LNCAP (cell line): ENCODE results near the gene MAP3K14.

Experiments used
- TF ChIP-seq, protein P1 (sequence below): fragments of 450-650 bp; IDR thresholded peaks from 2 replicates; pipeline ENCODE4 v1.5.1; 2017; ENCODE audit warnings: mild to moderate bottlenecking

The MAP3K14 gene

GRCh38 chr17:45316434-45317110, at the start of gene MAP3K14:
Gene MAP3K14, minus strand, starts transcription at chr17:45317020. Its CDS starts 26,275 bp downstream, at chr17:45290745.
- TF ChIP-seq, protein P1, sequence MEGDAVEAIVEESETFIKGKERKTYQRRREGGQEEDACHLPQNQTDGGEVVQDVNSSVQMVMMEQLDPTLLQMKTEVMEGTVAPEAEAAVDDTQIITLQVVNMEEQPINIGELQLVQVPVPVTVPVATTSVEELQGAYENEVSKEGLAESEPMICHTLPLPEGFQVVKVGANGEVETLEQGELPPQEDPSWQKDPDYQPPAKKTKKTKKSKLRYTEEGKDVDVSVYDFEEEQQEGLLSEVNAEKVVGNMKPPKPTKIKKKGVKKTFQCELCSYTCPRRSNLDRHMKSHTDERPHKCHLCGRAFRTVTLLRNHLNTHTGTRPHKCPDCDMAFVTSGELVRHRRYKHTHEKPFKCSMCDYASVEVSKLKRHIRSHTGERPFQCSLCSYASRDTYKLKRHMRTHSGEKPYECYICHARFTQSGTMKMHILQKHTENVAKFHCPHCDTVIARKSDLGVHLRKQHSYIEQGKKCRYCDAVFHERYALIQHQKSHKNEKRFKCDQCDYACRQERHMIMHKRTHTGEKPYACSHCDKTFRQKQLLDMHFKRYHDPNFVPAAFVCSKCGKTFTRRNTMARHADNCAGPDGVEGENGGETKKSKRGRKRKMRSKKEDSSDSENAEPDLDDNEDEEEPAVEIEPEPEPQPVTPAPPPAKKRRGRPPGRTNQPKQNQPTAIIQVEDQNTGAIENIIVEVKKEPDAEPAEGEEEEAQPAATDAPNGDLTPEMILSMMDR = no peak; the same call in 1 of the 2 replicates

DNA sequence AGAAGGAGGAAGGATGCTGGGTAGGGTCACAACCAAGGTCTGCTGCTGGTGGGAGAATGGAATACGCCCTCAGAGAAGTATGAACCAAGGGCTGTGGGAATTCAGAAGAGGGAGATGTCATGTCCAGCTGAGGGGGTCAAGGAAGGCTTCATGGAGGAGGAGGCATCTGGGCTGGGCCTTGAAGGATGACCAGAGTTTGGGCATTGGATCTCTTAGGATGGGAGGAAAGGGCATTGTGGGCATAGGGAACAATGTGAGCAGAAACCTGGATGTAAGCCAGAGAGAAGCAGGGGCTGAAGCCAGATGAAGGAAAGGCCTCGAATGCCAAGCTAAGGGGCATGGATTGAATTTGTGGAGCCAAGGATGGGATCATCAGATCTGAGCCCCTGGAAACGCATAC, 49.2 kb upstream of the MAP3K14 start:
- TF ChIP-seq, protein P1 = no peak

DNA sequence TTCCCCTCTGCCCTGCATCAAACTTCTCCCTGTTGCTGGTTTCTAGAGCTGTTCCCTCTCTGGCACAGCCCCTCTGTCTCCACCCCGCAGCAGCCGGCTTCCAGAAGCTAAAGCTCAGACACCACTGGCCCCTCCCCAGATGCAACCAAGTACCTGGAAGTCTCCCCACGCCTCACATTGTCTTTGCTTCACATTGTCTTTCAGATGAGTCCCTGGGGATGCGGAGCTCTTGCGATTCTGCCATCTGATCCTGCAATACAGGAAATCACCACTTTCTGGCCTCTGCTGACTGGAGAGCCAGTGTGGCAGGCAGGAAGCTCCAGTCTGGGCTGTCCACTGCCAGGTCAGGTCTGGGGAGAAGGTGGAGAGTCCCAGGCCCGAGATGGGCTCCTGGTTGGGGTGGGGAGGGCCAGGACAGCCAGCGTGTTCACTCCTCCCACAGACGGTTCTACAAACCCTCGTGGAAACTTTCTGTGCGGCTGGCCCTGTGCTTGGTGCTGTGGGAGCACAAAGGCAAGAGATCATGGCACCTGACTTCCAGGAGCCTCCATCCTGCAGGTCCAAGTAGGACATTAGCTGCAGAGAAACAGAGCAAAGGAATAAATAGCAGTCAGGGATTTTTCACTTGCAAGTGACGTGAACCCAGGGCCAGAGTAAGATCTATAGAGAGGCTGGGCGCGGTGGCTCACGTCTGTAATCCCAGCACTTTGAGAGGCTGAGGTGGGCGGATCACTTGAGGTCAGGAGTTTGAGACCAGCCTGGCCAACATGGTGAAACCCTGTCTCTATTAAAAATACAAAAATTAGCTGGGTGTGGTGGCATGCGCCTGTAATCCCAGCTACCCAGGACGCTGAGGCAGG, 47.9 kb upstream of the MAP3K14 start:
- TF ChIP-seq, protein P1 = no peak

DNA sequence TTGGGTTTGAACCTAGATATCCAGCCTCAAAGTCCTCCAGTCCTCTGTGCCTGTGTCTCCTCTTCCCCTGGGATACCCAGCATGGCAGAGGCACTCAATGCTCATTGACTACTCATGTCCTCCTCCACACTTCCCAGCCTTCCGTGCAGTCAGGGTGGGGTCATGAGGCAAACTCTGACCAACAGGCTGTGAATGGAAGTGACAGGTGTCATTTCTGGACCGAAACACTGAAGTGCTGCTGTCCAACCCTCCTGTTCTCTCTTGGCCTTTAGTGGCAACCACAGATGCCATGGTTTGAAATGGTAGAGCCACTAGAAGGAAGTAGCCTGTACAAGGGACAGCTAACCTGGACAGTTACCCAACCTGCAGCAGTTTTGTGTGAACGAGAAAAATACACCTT, 46.7 kb upstream of the MAP3K14 start:
- TF ChIP-seq, protein P1 = no peak

- TF ChIP-seq, protein P1 = no peak
These were observed 45.2 kb upstream of the MAP3K14 start for GRCh38 chr17:45361976-45362375.

- TF ChIP-seq, protein P1 = no peak
These were observed 44.6 kb upstream of the MAP3K14 start for GRCh38 chr17:45361451-45361850.

DNA sequence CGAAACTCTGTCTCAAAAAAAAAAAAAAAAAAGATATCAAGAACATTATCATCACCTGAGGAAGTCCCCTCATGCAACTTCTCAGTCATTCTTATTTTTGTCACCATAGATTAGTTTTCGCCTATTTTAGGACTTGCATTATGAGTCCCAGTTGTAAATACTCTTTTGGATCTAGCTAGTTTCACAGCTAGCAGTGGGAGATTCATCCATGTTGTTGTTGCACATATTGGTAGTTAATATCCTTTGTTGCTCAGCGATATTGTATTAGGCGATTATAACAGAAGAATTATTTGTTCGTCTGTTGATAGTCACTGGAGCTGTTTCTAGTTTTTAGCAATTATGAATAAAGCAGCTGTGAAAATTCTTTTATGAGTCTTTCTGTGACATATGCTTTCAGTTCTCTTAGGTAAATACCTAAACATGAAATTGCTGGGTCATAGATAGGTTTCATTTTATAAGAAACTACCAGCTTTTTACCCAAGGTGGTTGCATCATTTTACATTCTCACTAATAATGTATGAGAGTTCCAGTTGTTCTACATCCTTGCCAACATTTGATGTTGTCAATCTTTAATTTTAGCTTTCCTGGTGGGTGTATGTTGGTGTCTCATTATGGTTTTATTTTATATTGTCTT, 40.7 kb upstream of the MAP3K14 start:
- TF ChIP-seq, protein P1 = no peak
